ENCODE data around the gene WDR17.

WDR17 gene

DNA sequence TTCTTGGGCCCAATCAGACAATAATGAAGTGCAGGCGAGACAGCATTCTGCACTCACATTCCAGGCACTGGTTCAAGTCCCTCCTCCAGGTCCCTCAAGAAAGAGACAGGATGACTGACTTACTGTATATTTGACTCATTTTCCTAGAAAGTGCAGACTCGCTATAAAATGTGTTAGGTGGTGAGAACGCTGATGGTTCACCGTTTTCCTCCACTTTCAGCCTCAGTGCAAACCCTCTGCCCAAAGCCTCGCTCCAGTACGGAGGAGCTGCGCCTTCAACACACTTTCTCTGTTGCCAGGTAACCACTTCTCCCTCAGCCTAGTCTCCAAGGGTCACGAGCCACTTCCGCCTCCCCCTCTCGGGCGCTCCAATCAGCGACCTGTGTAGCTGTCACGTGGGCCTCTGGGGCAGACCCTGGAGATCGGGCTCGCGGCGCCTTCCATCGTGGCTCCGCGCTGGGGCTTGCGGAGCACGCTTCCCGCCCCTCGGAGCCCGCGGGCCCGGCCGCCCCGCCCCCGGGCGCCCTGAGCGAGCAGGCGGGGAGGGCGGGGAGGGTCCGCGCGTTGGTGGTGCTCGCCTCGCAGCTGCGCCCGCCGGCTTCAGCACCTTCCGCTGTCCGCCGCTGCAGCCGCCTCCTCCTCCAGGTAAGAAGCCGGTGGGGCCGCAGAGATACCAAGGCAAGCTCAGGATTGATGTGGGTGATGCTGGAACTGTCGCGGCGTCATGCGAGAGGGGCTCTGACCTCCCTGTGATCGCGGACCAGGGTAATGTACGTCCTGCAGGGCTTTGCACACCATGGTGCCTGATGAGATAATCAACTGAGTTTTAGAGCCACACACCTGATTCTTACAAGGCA lies at the start of gene WDR17:
WDR17 (plus strand) TSS at position 407 of the 857 bp plus-strand sequence. CDS start 45,740 bp downstream, outside the sequence.
- DNase-seq: peak; percentile 97

DNA sequence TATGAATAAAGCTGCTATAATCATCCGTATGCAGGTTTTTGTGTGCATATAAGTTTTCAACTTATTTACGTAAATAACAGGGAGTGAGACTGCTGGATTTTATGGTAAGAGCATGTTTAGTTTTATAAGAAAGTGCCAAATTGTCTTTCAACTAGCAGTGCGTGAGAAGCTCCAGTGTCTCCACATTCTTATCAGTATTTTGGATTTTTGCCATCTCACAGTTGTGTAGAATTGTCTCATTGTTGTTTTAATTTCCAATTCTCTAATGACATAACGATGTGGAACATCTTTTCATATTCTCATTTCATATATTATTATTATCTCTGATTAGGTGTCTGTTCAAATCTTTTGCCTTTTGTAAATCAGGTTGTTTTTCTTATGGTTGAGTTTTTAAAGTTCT lies 49.0 kb upstream of the WDR17 start:
- DNase-seq: no peak

DNA sequence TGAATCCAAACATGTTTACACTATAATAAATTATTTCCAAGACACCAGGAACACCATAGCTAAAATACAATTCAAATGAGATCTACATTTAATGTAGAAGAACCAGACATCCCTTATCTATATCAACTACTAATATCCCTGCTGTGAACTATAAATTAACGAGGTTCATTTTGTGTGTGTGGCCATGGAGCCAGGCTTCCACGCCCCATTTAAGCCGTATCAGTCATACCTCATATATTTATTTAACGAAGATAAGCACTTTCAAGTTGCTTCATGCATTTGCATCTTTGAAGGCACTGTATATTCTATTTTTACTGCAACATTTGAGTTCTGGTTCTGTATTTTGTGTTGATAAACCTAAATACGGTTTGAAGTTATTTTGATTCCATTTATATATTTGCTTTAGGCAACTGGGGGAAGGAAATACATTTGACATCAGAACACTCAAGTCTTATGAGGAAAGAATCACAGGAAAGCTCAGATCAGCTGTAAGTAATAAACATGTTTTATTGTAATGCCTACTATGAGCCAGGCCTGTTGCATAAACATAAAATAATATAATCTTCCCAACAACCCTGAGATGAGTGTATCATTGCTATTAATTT lies 45.1 kb upstream of the WDR17 start:
- no peak for DNase-seq

DNA sequence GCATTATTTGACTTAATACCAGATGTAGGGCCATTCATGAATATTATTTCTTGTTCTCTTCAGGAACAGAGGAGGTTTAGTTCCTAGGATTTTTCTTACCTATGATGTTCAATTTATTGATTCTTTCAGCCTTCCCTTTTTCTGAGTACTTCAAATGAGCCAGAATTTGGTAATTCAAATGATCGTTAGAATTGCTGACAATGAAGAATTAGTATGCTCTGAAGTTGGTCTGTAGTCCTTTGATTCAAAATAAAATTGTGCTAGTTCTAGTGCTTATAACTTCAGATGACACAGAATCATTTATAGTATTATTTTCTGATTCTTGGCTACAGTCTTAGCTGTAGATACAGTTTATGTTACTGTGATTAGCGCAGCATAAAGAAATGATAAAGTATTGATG lies 35.2 kb upstream of the WDR17 start:
- no peak for DNase-seq

DNA sequence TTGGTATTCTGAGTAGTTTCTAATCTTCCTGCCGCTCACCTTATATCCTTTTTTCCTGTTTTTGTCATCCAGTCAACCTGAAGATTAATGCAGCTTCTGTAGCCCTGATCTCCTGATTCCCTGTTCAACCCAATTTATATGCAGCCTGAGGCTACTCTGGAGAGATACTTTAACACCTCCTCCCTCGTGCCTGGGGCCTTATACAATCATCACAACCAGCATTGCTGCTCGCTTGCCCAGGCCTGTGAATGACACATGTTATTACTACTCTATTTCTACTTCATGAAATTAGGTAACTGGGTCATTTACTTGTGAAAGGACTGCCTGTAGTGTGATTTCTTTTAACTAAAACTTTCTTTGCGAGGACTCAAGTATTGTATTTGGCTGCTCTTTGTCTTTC lies 33.7 kb upstream of the WDR17 start:
- peak; percentile 3 for DNase-seq

DNA sequence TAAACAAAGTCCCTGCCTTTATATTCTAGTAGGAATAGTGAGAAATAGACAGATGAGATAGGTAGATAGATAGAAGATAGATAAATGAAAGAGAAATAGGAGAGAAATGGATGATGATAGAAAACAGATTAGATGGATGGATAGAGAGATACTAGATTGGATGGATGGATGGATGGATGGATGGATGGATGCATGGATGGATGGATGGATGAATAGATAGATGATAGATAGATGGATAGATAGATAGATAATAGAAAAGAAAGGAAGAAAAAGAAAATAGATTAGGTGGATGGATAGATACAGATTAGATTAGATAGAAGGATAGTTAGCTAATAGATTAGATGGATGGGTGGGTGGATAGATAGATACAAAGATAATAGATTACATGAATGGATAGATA lies 33.2 kb upstream of the WDR17 start:
- no peak for DNase-seq

DNA sequence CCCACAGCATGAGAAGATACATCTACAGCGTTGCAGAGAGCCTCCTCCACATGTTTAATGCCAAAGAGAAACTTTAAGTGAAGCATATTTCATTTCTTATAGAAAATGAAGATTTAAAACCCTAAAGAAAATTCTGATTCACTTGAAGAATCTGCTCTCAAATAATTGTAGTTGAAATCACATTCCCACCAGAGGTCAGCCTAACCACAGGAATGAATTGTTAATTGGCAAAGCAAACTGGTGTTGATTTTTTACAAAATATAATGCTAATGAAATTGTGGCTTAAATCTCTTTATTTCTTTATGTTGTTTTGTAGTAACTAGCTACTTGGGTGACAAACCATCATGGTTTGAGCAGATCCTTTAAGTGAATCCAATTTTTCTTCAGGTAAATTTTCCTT lies 31.1 kb upstream of the WDR17 start:
- DNase-seq: peak; percentile 50

DNA sequence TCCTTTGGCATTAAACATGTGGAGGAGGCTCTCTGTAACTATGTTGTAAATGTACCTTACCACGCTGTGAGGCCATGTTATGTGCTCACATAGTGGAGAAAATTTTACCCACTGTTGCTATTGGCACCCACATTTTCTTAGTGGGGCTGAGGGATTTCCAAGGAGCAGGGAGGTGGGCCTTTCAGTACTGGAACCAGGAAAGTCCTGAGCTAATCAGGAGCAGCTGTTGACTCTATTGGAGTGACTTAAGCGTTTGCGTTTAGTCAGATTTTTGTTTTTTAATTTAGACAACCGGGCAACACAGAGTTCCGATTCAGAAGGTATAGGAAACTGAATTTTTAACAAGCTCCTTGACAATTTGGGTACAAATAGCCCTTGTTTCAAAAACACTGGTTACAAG lies 30.7 kb upstream of the WDR17 start:
- peak; percentile 2 for DNase-seq

DNA sequence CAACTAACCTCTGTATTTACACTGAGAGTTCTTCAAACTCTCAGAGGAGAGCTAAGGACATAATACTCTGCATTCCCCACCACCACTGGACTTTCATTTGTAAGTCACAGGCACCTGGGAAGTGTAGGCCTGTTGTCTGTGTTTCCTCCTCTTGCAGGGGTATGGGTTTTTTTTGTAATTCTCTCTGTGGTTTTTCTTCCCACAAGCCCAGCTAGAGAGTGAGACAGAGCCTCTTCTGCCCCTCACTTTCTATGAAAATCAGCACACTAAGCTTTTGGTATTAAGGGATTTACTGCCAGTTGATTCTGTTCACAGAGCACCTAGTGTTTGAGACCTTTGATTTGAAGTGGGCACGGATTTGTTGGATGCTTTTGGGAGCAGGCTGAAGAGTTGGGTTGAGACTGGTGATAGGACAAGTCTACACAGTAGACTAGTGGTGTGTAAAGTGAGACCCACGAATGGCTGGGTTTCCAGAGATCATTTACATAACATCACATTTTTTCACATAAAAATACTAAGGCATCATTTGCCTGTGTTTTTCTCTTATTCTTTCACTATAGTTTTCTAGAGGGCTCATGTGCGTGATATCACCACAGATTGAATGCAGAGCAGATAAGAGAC lies 28.9 kb upstream of the WDR17 start:
- DNase-seq: peak; percentile 31

DNA sequence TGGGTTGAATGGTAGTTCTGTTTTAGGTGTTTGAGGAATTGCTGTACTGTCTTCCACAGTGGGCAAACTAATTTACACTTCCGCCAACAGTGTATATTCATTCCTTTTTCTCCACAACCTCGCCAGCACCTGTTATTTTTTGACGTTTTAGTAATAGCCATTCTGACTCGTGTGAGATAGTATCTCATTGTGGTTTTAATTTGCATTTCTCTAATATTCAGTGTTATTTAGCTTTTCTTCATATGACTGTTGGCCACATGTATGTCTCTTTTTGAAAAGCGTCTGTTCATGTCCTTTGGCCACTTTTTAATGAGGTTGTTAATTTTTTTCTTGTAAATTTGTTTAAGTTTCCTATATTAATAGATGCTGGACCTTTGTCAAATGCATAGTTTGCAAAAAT lies 26.9 kb upstream of the WDR17 start:
- DNase-seq: no peak

DNA sequence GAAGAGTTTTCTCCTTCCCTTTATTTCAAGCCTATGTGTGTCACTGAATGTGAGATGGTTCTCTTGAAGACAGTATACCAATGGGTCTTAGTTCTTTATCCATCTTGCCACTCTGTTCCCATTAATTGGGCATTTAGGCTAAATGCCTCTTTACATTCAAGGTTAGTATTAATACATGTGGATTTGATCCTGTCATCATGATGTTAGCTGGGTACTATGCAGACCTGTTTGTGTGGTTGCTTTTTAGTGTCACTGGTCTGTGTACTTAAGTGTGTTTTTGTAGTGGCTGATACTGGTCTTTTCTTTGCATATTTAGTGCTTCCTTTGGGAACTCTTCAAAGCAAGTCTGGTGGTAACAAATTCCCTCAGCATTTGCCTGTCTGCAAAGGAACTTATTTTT lies 23.4 kb upstream of the WDR17 start:
- no peak for DNase-seq

DNA sequence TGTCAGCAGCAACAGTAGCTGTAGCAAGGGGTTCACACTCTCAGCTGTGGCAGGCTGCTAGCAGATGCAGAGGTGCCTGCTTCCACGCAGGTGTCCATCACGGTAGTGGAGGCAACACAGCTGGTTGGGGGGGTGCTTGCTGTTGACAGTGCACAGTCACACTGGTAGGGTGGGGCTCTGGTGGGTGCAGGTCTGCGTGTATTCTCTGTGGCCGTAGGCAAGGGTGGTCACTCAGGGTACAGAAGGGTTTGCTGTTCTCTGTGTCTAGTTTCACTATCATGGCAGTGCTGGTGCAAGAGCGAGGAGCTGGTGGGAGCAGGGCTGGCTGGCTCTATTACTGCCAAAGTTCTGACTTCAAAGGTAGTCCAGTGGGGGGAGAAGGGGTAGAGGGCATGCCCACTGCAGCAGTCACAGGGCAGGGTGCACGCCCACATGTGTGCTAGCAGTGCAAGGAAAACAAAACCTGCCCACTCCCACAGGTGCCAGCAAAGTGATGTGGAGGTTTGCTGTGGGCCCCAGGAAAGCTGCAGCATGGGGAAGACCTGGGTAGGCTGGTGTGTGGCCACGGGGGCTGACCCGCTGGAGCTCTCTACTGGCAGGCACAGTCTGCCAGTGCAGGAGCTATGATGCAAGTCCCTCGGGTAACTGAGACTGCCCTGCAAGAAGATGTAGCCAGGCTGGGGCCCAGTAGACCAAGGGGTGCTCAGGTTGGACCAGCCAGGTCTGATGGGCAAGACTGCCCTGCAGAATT lies 21.6 kb upstream of the WDR17 start:
- DNase-seq: no peak

DNA sequence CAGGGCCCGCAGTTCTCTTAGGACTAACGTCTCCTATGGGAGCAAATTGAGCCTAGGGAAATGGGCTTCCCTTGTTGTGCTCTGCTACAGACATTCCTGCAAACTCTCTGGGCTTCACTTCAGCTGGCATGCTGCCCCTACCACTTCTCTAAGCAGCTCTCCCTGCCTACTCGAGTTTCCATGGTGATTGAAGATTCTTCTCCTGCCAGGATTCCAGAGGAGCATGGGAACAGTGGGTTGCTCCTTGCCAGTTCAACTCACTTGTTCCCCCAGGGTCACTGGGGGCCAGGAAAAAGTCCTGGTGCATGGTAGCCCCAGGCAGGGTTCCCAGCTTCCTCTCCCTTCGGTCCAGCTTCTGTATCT lies 21.1 kb upstream of the WDR17 start:
- no peak for DNase-seq

DNA sequence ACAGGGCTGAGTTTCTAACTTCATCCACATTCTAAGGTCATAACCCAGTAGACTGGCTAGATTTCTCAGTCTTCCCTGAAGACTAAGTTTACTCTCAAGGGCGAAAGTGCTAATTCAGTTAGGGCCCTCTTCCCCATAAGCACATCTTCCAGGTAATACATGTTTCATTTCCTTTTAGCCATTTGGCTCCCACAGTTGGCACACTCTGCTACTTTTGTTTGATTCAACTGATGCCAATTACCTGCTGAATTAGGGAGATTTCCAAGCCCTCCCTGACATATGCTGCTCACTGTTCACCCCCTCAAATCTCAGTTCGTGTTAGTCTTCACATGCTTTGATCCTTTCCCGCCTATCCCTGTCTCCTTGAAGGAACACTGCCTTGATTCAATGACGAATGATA lies 17.0 kb upstream of the WDR17 start:
- peak; percentile 4 for DNase-seq

DNA sequence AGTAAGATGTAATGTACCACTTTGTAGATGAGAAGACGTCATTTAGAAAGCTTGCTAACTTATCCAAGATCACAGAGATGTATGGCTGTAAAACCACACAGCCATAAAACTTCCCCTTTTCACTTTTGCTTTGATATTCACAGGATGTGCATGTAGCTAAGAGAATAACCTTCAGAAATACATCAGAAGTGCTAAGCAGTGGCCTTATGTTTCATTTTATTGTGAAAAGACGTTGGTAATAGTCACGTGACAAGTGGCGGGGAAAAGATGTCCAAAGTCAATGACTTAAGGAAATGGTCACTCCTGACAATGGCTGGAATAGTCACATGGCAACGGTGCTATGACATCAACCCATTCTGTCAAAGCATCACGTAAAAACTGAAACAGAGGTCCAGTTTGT lies 12.9 kb upstream of the WDR17 start:
- DNase-seq: no peak

DNA sequence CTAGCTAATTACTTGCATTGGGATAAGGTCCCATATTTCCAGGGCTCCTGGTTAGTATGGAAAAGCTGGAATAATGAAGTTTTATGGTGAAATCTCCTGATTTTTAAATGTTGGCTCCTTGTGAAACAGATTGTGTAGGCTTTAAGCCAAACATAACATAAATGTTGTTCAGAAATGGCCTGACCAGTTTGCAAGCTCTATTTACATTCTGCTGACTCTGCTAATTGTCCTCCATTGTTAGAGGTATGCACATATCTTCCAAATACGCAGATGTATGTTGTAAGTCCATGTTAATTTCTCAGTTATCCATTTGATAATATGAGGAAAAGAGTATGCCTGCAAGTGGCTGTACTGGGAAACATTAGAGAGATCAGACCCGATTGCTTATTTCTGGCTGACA lies 11.9 kb upstream of the WDR17 start:
- DNase-seq: no peak

DNA sequence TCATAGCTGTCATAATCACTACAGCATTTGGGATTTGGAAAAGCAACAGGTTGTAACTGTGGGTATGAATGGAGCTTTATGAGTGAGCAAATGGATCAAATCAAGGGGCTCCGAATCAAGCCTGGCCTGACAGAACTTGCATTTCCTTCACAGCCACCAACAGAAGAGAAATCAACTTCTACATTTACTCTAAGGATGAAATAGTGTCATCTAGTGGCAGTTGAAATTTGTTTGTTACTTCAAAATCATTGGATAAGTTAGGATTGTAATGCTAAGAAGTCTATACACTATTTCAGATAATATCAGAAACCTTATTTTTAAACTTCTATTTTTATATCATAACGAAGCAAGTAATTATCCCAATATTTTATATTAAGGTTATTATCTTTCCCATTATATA lies 10.7 kb upstream of the WDR17 start:
- no peak for DNase-seq

DNA sequence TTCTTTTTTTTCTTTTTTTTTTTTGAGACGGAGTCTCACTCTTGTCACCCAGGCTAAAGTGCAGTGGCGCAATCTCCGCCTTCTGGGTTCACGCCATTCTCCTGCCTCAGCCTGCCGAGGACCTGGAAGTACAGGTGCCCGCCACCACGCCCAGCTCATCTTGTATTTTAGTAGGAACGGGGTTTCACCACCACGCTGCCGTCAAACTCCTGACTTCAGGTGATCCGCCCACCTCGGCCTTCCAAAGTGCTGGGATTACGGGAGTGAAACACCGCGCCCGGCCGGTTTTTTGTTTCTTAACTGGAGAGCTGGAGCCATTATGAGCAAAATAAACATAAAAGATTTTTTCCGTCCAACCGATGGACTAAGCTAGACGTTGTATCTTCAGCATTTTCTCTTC lies 1.9 kb upstream of the WDR17 start:
- no peak for DNase-seq

DNA sequence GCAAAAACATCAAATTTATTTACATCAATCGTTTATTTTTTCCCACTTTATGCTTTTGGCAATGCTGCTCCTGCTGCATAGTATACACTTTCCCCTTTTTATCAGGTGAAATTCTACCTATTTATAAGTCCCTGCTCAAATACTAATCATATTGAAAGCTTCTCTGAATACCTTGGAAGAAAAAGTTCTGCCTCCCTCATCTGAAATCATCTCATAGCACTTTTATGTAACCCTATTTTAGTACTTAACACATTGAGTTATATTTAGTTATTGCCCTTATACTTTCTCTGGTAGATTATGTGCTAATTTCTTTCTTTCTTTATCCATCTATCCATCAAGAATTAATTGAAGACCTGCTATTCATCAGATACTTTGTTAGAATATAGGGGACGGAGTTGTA lies 1.1 kb upstream of the WDR17 start:
- DNase-seq: no peak

DNA sequence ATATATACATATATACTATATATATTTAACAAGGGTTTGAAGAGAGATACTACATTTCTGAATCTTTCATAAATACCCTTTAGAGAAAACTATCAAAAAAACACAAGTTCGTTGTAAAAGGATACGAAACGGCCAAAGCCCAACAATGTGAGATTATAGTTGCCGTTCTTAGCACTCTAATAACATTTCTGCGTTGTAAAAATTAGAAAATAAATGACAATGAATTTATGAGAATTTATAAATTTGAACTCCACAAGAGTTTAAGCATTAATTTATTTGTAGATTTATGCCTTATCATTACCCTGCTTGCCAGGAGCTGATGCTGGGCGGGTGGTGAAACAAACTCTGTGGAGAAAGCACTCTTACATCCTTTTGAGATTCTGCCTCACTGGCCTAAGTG lies 1.1 kb downstream of the WDR17 start:
- DNase-seq: peak; percentile 2

DNA sequence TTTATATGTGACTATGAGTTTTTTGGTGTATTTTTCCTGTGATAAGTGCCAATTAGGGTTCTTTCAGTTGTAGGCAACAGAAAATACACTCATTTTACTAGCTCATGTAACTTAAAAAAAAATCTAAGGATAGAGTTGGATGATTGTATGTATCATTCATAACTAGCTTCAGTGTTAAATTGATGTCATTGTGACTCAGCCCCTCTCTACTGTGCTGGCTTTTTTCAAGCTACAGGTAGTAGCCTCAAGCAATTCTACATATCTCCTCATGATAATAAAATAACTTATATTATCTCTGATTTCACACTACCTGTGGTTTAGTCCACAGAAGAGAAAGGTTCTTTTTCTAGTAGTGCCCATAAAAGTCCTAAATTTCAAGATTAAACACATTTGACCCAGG lies 11.9 kb downstream of the WDR17 start:
- no peak for DNase-seq

DNA sequence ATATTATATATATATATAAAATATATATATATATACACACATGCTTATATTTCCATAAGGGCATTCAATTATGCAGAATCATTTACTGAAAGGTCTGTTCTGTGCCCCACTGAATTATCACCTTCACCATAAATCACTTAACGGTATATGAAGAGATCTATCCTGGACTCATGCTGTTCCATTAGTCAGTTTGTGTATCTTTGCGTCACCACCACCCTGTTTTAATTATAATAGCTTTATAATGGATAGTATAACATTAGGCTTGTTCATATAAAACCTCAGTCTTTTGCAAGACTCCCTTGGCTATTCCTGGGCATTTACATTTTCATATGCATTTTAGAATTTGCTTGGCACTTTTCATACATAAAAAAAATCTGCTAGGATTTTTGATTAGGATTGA lies 19.1 kb downstream of the WDR17 start:
- DNase-seq: no peak

DNA sequence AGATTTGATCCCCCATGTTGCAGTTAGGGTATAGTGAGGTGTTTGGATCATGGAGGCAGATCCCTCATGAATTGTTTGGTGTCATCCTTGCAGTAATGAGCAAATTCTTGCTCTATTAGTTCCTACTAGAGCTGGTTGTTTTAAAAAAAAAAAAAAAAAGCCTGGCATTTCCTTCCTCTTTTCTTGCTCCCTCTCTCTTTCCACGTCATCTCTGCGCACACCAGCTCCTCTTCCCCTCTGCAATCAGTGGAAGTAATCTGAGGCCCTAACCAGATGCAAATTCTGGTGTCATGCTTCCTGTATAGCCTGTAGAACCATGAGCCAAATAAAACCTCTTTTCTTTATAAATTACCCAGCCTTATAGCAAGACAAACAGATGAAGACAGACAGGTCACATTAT lies 24.5 kb downstream of the WDR17 start:
- DNase-seq: no peak

DNA sequence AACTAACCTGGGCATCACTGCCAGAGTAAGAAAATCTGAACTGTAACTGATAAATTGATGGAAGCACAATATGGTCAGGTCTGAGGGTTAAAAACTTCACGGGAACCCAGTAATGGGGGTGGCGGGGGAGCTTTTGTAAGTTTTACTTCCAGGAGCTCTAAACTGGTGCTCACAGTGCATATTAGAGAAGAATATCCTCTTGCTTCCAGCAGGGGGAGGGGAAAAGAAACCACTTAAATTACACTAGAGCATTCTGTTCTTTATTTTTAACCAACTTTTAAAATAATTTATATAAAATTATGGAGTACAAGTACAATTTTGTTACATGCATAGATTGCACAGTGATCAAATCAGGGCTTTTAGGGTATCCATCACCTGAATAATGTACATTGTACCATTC lies 33.7 kb downstream of the WDR17 start:
- DNase-seq: no peak

All from NCI-H82 (cell line).